Measurements from ENCODE around the gene NPTN. TPM values are rescaled to one million over a fixed set of nuclear protein-coding genes. Genes with fewer than 3 reads are reported as not detected.
A peak's percentile ranks its signal among the peaks of the same experiment; 100 is the strongest.

The NPTN gene
- total RNA-seq, 5 donors from 2014 or later (not counting 1 experiment from before 2014, with no cell fraction given) = 24.7 to 34.9 (median 33.1) TPM

- POLR2A ChIA-PET = no interaction called here
- ATAC-seq (replicated peaks in 1 of 4) (no peak), DNase-seq (no peak)
- Histone ChIP-seq H3K27me3 (replicated peaks in 1 of 2; ENCODE audit: control insufficient read depth in 2 of 2, extremely low read depth in 1 of 2, insufficient read depth in 2 of 2, low read length in 1 of 2) (no peaks in the 10 kb centered on the region), H3K27ac (ENCODE audit: low read length) (no peak overlapping the region), H3K4me1 (ENCODE audit: control insufficient read depth in 1 of 2, extremely low read depth in 1 of 2, insufficient read depth in 2 of 2, low read length in 2 of 2) (peaks cover 7 to 10% of the 10 kb centered on the region in 2 experiments), H3K9me3 (no peaks in the 10 kb centered on the region), H3K36me3 (ENCODE audit: control insufficient read depth in 2 of 2, extremely low read depth in 1 of 2, insufficient read depth in 1 of 2, low read length in 1 of 2) (no peaks in the 10 kb centered on the region), H3K4me3 (ENCODE audit: control insufficient read depth in 1 of 2, extremely low read depth in 1 of 2, low read length in 1 of 2) (no peak overlapping the region)
- Mint-ChIP-seq H3K4me3 (no peak overlapping the region), H3K27me3 (no peaks in the 10 kb centered on the region), H3K9me3 (peaks cover 0 to 4% (median 3%) of the 10 kb centered on the region in 3 donors), H3K27ac (no peak overlapping the region), H3K36me3 (peaks cover 14% of the 10 kb centered on the region), H3K4me1 (peaks cover 55 to 66% (median 63%) of the 10 kb centered on the region in 3 donors)
- CTCF ChIA-PET = interaction anchor here (0.6 to 2.5 kb wide), 2 partner anchors 29 kb away, joined by 9 to 13 read pairs; no protein-coding TSS in a partner anchor
- 20% methylated on average over 1 of the region's 2 CpGs for WGBS (ENCODE audit: insufficient coverage)
These were observed 25.8 kb downstream of the NPTN start for GRCh38 chr15:73607405-73607804.

DNA sequence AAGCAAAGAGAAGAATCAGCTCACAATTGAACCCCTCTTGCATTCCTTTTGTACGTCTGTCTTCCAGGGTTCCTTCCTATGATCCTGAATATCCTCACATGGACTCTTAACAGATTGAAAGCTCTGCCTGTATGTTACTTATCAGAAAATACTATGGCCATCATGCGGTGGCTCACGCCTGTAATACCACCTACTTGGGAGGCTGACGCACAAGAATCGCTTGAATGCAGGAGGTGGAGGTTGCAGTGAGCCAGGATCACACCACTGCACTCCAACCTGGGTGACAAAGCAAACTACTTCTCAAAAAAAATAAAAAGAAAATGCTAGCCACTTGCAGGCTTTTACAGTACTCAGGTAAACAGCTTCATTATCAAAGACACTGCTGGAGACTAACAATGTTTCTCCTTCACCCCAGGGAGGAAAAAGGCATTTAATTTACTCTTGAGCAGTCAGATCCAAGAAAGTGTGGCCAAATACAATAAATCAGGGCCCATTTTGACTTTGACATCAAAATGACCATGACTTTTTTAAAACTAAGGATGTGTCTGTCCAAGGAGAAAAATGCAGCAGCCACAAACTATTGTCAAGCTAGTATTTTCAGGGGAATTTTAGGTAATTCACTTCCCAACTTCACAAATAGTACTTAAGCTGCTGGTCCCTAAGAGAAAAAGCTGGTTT, 27.3 kb downstream of the NPTN start:
- H3K27ac Mint-ChIP-seq = no peak overlapping the region
- H3K27me3 ChIP-seq (replicated peaks in 1 of 2; ENCODE audit: control insufficient read depth in 2 of 2, extremely low read depth in 1 of 2, insufficient read depth in 2 of 2, low read length in 1 of 2) = no peaks in the 10 kb centered on the region
- no peak overlapping the region for H3K4me3 ChIP-seq (ENCODE audit: control insufficient read depth in 1 of 2, extremely low read depth in 1 of 2, low read length in 1 of 2)
- H3K27ac ChIP-seq (ENCODE audit: low read length) = no peak overlapping the region
- POLR2A ChIA-PET = interaction anchor here in 1 of 2 donors (0.6 kb wide), 1 partner anchor 454 kb away, joined by 6 read pairs; no protein-coding TSS in a partner anchor
- H3K9me3 Mint-ChIP-seq = peaks cover 0 to 4% (median 3%) of the 10 kb centered on the region in 3 donors
- DNase-seq (no peak), ATAC-seq (replicated peaks in 1 of 4) (no peak)
- no peak overlapping the region for H3K4me3 Mint-ChIP-seq
- H3K27me3 Mint-ChIP-seq = no peaks in the 10 kb centered on the region
- CTCF ChIA-PET = interaction anchor here (0.6 to 2.5 kb wide), 2 partner anchors 30 to 303 kb away, joined by 5 to 13 read pairs; no protein-coding TSS in a partner anchor
- H3K9me3 ChIP-seq = no peaks in the 10 kb centered on the region
- no peaks in the 10 kb centered on the region for H3K36me3 ChIP-seq (ENCODE audit: control insufficient read depth in 2 of 2, extremely low read depth in 1 of 2, insufficient read depth in 1 of 2, low read length in 1 of 2)
- peaks cover 46 to 58% (median 50%) of the 10 kb centered on the region in 3 donors for H3K4me1 Mint-ChIP-seq
- no CpG with 5 or more reads among the region's 5 CpGs for WGBS (ENCODE audit: insufficient coverage)
- peaks cover 10 to 11% of the 10 kb centered on the region in 2 experiments for H3K4me1 ChIP-seq (ENCODE audit: control insufficient read depth in 1 of 2, extremely low read depth in 1 of 2, insufficient read depth in 2 of 2, low read length in 2 of 2)
- H3K36me3 Mint-ChIP-seq = peaks cover 14% of the 10 kb centered on the region

DNA sequence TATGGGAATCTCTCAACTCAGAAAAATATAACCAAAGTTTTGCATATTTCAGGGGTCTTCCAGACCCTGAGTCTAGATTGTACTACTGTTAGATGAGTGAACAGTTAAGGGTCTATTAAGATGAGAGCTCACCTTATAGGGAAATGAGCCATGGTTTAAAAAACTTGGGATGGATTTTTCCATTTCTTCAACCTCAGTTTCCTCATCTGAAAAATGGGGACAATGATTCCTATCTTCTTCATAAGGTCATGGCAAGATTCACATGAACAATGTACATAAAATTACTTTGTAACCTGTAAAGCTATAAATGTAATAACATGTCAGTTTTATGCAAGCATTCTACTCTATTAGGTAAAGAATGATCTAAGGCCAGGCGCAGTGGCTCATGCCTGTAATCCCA, 28.7 kb downstream of the NPTN start:
- H3K27me3 ChIP-seq (replicated peaks in 1 of 2; ENCODE audit: control insufficient read depth in 2 of 2, extremely low read depth in 1 of 2, insufficient read depth in 2 of 2, low read length in 1 of 2) = no peaks in the 10 kb centered on the region
- 100% methylated on average over 1 of the region's 1 CpG for WGBS (ENCODE audit: insufficient coverage)
- no peak overlapping the region for H3K4me3 Mint-ChIP-seq
- peaks cover 10 to 11% of the 10 kb centered on the region in 2 experiments for H3K4me1 ChIP-seq (ENCODE audit: control insufficient read depth in 1 of 2, extremely low read depth in 1 of 2, insufficient read depth in 2 of 2, low read length in 2 of 2)
- no peaks in the 10 kb centered on the region for H3K9me3 ChIP-seq
- H3K36me3 ChIP-seq (ENCODE audit: control insufficient read depth in 2 of 2, extremely low read depth in 1 of 2, insufficient read depth in 1 of 2, low read length in 1 of 2) = no peaks in the 10 kb centered on the region
- no peak overlapping the region for H3K27ac ChIP-seq (ENCODE audit: low read length)
- CTCF ChIA-PET = no interaction called here
- H3K4me3 ChIP-seq (ENCODE audit: control insufficient read depth in 1 of 2, extremely low read depth in 1 of 2, low read length in 1 of 2) = no peak overlapping the region
- no peaks in the 10 kb centered on the region for H3K27me3 Mint-ChIP-seq
- POLR2A ChIA-PET = no interaction called here
- peaks cover 14% of the 10 kb centered on the region for H3K36me3 Mint-ChIP-seq
- H3K9me3 Mint-ChIP-seq = peaks cover 0 to 4% (median 3%) of the 10 kb centered on the region in 3 donors
- peaks cover 38 to 52% (median 47%) of the 10 kb centered on the region in 3 donors for H3K4me1 Mint-ChIP-seq
- no peak overlapping the region for H3K27ac Mint-ChIP-seq
- no peak for DNase-seq
- no peak for ATAC-seq (replicated peaks in 1 of 4)

DNA sequence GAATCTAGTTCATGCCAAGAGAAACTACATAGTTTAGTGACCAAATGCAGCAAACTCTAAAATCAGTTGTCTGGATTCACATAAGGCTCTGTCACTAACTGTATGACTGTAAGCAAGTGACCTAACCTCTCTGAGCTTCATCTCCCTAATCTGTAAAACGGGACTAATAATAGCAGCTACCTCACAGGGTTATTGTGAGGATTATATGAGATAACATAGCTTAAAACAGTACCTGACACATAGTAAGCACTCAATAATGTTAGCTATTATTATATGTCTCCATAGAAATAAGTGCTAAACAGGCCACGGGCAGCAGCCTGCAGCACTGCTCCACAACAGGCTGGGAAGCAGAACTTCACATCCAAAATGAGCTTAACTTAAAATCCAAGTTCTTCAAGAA, 30.2 kb downstream of the NPTN start:
- Histone ChIP-seq H3K27me3 (replicated peaks in 1 of 2; ENCODE audit: control insufficient read depth in 2 of 2, extremely low read depth in 1 of 2, insufficient read depth in 2 of 2, low read length in 1 of 2) (no peaks in the 10 kb centered on the region), H3K9me3 (no peaks in the 10 kb centered on the region), H3K4me3 (ENCODE audit: control insufficient read depth in 1 of 2, extremely low read depth in 1 of 2, low read length in 1 of 2) (no peak overlapping the region), H3K27ac (ENCODE audit: low read length) (no peak overlapping the region), H3K4me1 (ENCODE audit: control insufficient read depth in 1 of 2, extremely low read depth in 1 of 2, insufficient read depth in 2 of 2, low read length in 2 of 2) (peaks cover 10 to 11% of the 10 kb centered on the region in 2 experiments), H3K36me3 (ENCODE audit: control insufficient read depth in 2 of 2, extremely low read depth in 1 of 2, insufficient read depth in 1 of 2, low read length in 1 of 2) (no peaks in the 10 kb centered on the region)
- ChIA-PET POLR2A (interaction anchor here (0.6 to 0.8 kb wide), 2 partner anchors 187 to 1393 kb away, joined by 3 read pairs; no protein-coding TSS in a partner anchor), CTCF (interaction anchor here in 1 of 2 donors (1.1 kb wide), 1 partner anchor 33 kb away, joined by 3 read pairs; no protein-coding TSS in a partner anchor)
- no peak overlapping the region for H3K27ac Mint-ChIP-seq
- no CpG with 5 or more reads among the region's 2 CpGs for WGBS (ENCODE audit: insufficient coverage)
- no peak overlapping the region for H3K4me3 Mint-ChIP-seq
- H3K27me3 Mint-ChIP-seq = no peaks in the 10 kb centered on the region
- H3K4me1 Mint-ChIP-seq = peaks cover 36 to 52% (median 48%) of the 10 kb centered on the region in 3 donors
- no peak for ATAC-seq (replicated peaks in 1 of 4)
- no peak for DNase-seq
- peaks cover 9% of the 10 kb centered on the region for H3K36me3 Mint-ChIP-seq
- H3K9me3 Mint-ChIP-seq = peaks cover 0 to 4% (median 3%) of the 10 kb centered on the region in 3 donors

GRCh38 chr15:73602446-73602843, 30.7 kb downstream of the NPTN start:
- Histone ChIP-seq H3K27me3 (replicated peaks in 1 of 2; ENCODE audit: control insufficient read depth in 2 of 2, extremely low read depth in 1 of 2, insufficient read depth in 2 of 2, low read length in 1 of 2) (no peaks in the 10 kb centered on the region), H3K36me3 (ENCODE audit: control insufficient read depth in 2 of 2, extremely low read depth in 1 of 2, insufficient read depth in 1 of 2, low read length in 1 of 2) (no peaks in the 10 kb centered on the region), H3K4me3 (ENCODE audit: control insufficient read depth in 1 of 2, extremely low read depth in 1 of 2, low read length in 1 of 2) (no peak overlapping the region), H3K9me3 (no peaks in the 10 kb centered on the region), H3K4me1 (ENCODE audit: control insufficient read depth in 1 of 2, extremely low read depth in 1 of 2, insufficient read depth in 2 of 2, low read length in 2 of 2) (peaks cover 10 to 11% of the 10 kb centered on the region in 2 experiments), H3K27ac (ENCODE audit: low read length) (no peak overlapping the region)
- H3K27ac Mint-ChIP-seq = no peak overlapping the region
- ATAC-seq (replicated peaks in 1 of 4) (peak in 1 of 4 experiments; percentile 36), DNase-seq (no peak)
- H3K4me3 Mint-ChIP-seq = no peak overlapping the region
- ChIA-PET POLR2A (interaction anchor here (0.6 to 0.8 kb wide), 2 partner anchors 186 to 1392 kb away, joined by 3 read pairs; no protein-coding TSS in a partner anchor), CTCF (interaction anchor here in 1 of 2 donors (1.1 kb wide), 1 partner anchor 34 kb away, joined by 3 read pairs; no protein-coding TSS in a partner anchor)
- peaks cover 0 to 4% (median 3%) of the 10 kb centered on the region in 3 donors for H3K9me3 Mint-ChIP-seq
- no CpG with 5 or more reads among the region's 1 CpG for WGBS (ENCODE audit: insufficient coverage)
- peaks cover 5% of the 10 kb centered on the region for H3K36me3 Mint-ChIP-seq
- peaks cover 34 to 52% (median 47%) of the 10 kb centered on the region in 3 donors for H3K4me1 Mint-ChIP-seq
- no peaks in the 10 kb centered on the region for H3K27me3 Mint-ChIP-seq

DNA sequence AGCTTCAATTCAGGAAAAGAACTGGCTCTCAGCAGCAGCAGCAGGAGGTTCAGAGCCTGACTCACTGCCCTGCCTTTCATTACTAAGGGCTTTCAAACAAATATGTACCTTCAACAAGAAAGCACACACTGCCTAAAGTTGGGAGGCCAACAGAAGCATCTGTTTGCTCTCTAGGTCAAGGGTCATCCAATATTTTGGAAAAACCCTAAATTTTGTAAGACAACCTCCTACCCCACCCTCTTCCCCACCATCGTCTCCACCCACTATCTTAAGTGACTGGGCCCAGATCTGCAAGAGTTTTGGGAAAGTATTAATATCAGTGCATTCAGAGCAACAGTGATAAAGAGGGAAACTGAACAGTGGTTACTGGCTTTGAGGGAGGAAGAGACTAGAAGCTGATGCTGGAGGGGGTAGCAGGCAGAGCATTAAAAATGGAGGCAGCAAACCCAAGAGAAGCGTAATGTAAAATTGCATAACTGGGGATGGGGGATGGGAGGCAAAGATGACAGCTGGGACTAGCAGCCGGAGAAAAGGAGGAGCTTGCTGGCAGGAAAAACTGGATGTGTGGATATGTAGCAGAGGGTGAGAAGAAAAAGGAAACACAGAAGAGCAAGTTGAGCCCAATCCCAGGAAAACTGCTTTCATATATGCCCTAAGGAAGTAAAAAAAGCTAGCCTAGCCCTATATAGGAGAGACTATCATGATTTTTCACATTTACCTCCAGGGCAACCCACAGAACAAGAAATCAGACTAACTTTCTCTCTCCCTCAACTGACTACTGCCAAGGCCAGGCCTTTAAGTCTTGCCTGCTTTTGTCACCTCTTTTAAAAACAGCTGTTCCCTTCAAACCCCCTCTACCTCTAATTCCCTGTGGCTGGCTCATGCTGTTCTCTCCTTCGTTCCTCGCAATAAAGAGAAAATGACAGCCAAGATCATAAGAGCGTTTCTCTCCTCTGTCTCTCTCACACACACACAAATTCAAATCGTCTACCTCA, 31.4 kb downstream of the NPTN start:
- H3K4me3 Mint-ChIP-seq = no peak overlapping the region

More for the DNA sequence above, 31.4 kb downstream of the NPTN start:
- Histone ChIP-seq H3K36me3 (ENCODE audit: control insufficient read depth in 2 of 2, extremely low read depth in 1 of 2, insufficient read depth in 1 of 2, low read length in 1 of 2) (no peaks in the 10 kb centered on the region), H3K27ac (ENCODE audit: low read length) (no peak overlapping the region), H3K27me3 (replicated peaks in 1 of 2; ENCODE audit: control insufficient read depth in 2 of 2, extremely low read depth in 1 of 2, insufficient read depth in 2 of 2, low read length in 1 of 2) (no peaks in the 10 kb centered on the region), H3K4me1 (ENCODE audit: control insufficient read depth in 1 of 2, extremely low read depth in 1 of 2, insufficient read depth in 2 of 2, low read length in 2 of 2) (peaks cover 12 to 13% of the 10 kb centered on the region in 2 experiments), H3K4me3 (ENCODE audit: control insufficient read depth in 1 of 2, extremely low read depth in 1 of 2, low read length in 1 of 2) (no peak overlapping the region), H3K9me3 (no peaks in the 10 kb centered on the region)
- peaks cover under 1% of the 10 kb centered on the region for H3K36me3 Mint-ChIP-seq
- no peak overlapping the region for H3K27ac Mint-ChIP-seq
- no peaks in the 10 kb centered on the region for H3K9me3 Mint-ChIP-seq
- ChIA-PET POLR2A (interaction anchor here in 1 of 2 donors (0.8 kb wide), 1 partner anchor 1392 kb away, joined by 3 read pairs; no protein-coding TSS in a partner anchor), CTCF (interaction anchor here in 1 of 2 donors (1.2 kb wide), 1 partner anchor 35 kb away, joined by 4 read pairs; no protein-coding TSS in a partner anchor)
- H3K27me3 Mint-ChIP-seq = no peaks in the 10 kb centered on the region
- peaks cover 34 to 49% (median 47%) of the 10 kb centered on the region in 3 donors for H3K4me1 Mint-ChIP-seq
- ATAC-seq (replicated peaks in 1 of 4) (no peak), DNase-seq (no peak)
- WGBS (ENCODE audit: insufficient coverage) = 93% methylated on average over 3 of the region's 7 CpGs

Measured in T-cell (primary cell).